GF-D8 (cell line): ENCODE data around the gene CCDC142.
"Not testable (repeated sequence)": the region's sequence is repeated elsewhere in the genome, so short reads cannot be mapped to it uniquely, and the experiment has no call there.

Source experiments
- DNase-seq: peaks from one replicate; lab custom pipeline; 2025; lab: John Stamatoyannopoulos, UW

The CCDC142 gene

GRCh38 chr2:74464406-74464805 lies 18.4 kb downstream of the CCDC142 start:
- no peak for DNase-seq

- DNase-seq = no peak
These were observed 20.1 kb downstream of the CCDC142 start for GRCh38 chr2:74462786-74463105.

- DNase-seq = no peak
These were observed 20.6 kb downstream of the CCDC142 start for GRCh38 chr2:74462054-74462785.

GRCh38 chr2:74461187-74462053 lies 21.4 kb downstream of the CCDC142 start:
- DNase-seq = no peak

GRCh38 chr2:74460187-74460586 lies 22.6 kb downstream of the CCDC142 start:
- not testable (repeated sequence) for DNase-seq

GRCh38 chr2:74459503-74460118 lies 23.2 kb downstream of the CCDC142 start:
- DNase-seq = not testable (repeated sequence)

- DNase-seq = no peak
These were observed 23.8 kb downstream of the CCDC142 start for GRCh38 chr2:74458938-74459363.

- peak; percentile 98 for DNase-seq
These were observed 24.5 kb downstream of the CCDC142 start, which contains the start of gene WBP1 for GRCh38 chr2:74458132-74458937. WBP1 (plus strand) TSS chr2:74458438; CDS start chr2:74458603, 165 bp downstream.

- peak; percentile 8 for DNase-seq
These were observed 25.2 kb downstream of the CCDC142 start for GRCh38 chr2:74457549-74458131.

GRCh38 chr2:74457129-74457548 lies 25.7 kb downstream of the CCDC142 start:
- DNase-seq = no peak

- DNase-seq = peak; percentile 85
These were observed 27.9 kb downstream of the CCDC142 start, which contains the start of gene INO80B for GRCh38 chr2:74454654-74455511. INO80B (plus strand) TSS chr2:74455087; CDS start chr2:74455117, 30 bp downstream.

- DNase-seq = no peak
These were observed 32.1 kb downstream of the CCDC142 start for GRCh38 chr2:74450570-74451190.

- no peak for DNase-seq
These were observed 34.0 kb downstream of the CCDC142 start for GRCh38 chr2:74448771-74449170.

GRCh38 chr2:74447230-74447999 lies 35.4 kb downstream of the CCDC142 start:
- DNase-seq = no peak

GRCh38 chr2:74444498-74445318 lies 38.1 kb downstream of the CCDC142 start:
- no peak for DNase-seq

GRCh38 chr2:74442483-74443297 lies 40.1 kb downstream of the CCDC142 start:
- not testable (repeated sequence) for DNase-seq
